CD4-positive, alpha-beta T cell (primary cell): ENCODE data around the gene ZNF423. TPM values are rescaled to one million over a fixed set of nuclear protein-coding genes. Genes with fewer than 3 reads are reported as not detected.

Source experiments
- ATAC-seq: fragments of 200-7000 bp; cut with Tn5 transposase; one replicate; pipeline ENCODE4 v1.10.0; 2022; ENCODE audit warnings: mild to moderate bottlenecking; ENCODE audit not compliant: poor library complexity
- CTCF ChIA-PET: fragments of 350-600 bp; sonication (Branson Sonifier 250); formaldehyde crosslinking; loops from one replicate; lab custom pipeline; 2021; ENCODE audit warnings: antibody characterized with exemption, inconsistent platforms; lab: Charles Lee
- POLR2A ChIA-PET: fragments of 350-600 bp; sonication (Branson Sonifier 250); formaldehyde crosslinking; loops from one replicate; lab custom pipeline; 2021; ENCODE audit warnings: antibody characterized with exemption, inconsistent platforms; lab: Charles Lee
- DNase-seq, 14 experiments: peaks; one replicate each; pipeline ENCODE4 v3.0.0-alpha.2; 2013 to 2020; ENCODE audit warnings: mixed read lengths in 2 of 14
- H3K27ac ChIP-seq, 2 donors: one replicate each; pipeline versions ENCODE4 v1.5.1 to v1.7.0; 2013; ENCODE audit warnings: low read length in 2 of 2, low read depth in 1 of 2, mild to moderate bottlenecking in 1 of 2
- H3K27me3 ChIP-seq, 2 experiments: 1 replicate in 1 of 2; 2 replicates in 1 of 2; pipeline versions ENCODE4 v1.6.1 to v1.7.0; 2013; ENCODE audit warnings: low read length in 2 of 2, control low read depth in 1 of 2, mild to moderate bottlenecking in 1 of 2, moderate library complexity in 1 of 2; ENCODE audit not compliant: insufficient read depth in 2 of 2, control insufficient read depth in 1 of 2
- H3K36me3 ChIP-seq: one replicate; pipeline ENCODE4 v1.6.1; 2013; ENCODE audit warnings: low read length, control low read depth; ENCODE audit not compliant: insufficient read depth
- H3K4me1 ChIP-seq: one replicate; pipeline ENCODE4 v1.6.1; 2013; ENCODE audit warnings: low read length, control low read depth; ENCODE audit not compliant: insufficient read depth
- H3K4me3 ChIP-seq: one replicate; pipeline ENCODE4 v1.5.1; 2013; ENCODE audit warnings: mild to moderate bottlenecking, low read length, moderate library complexity
- H3K9me3 ChIP-seq, 2 experiments: 1 replicate in 1 of 2; 2 replicates in 1 of 2; pipeline versions ENCODE4 v1.6.1 to v1.7.0; 2013; ENCODE audit warnings: low read length in 2 of 2, mild to moderate bottlenecking in 2 of 2, control low read depth in 1 of 2, moderate library complexity in 1 of 2; ENCODE audit not compliant: control insufficient read depth in 1 of 2, insufficient read depth in 1 of 2
- H3K27ac Mint-ChIP-seq: one replicate; pipeline ENCODE4 v1.8.0; 2020; ENCODE audit warnings: mixed read lengths
- H3K27me3 Mint-ChIP-seq: one replicate; pipeline ENCODE4 v1.8.0; 2021; ENCODE audit warnings: mixed read lengths
- H3K36me3 Mint-ChIP-seq: one replicate; pipeline ENCODE4 v1.8.0; 2021; ENCODE audit warnings: low read depth, mixed read lengths
- H3K4me1 Mint-ChIP-seq: one replicate; pipeline ENCODE4 v1.8.0; 2021; ENCODE audit warnings: low read depth, mixed read lengths
- H3K4me3 Mint-ChIP-seq: one replicate; pipeline ENCODE4 v1.8.0; 2020; ENCODE audit warnings: mild to moderate bottlenecking, mixed read lengths
- H3K9me3 Mint-ChIP-seq: one replicate; pipeline ENCODE4 v1.8.0; 2020; ENCODE audit warnings: mixed read lengths
- CTCF ChIP-seq: fragments of 200-600 bp; IDR thresholded peaks from one replicate; pipeline ENCODE4 v1.8.0; 2022; ENCODE audit warnings: antibody characterized with exemption, mild to moderate bottlenecking
- intact Hi-C, 2 experiments: fragments of 100-400 bp; cut with DNase I in 1 of 2; cut with micrococcal nuclease in 1 of 2; formaldehyde crosslinking; loops; one replicate each; pipeline versions ENCODE4 v1.15.1 to v1.9.0; 2023 to 2025; cut with DNase I, micrococcal nuclease
- total RNA-seq, 174 experiments: library from RNA in 2 of 174; stranded (reverse) in 2 of 174; gene quantifications; one replicate each; pipeline ENCODE4 v1.2.3 and lab custom pipeline; 2021 to 2026

Gene ZNF423
- total RNA-seq, 2 experiments from 2014 or later, result not detected

- Histone ChIP-seq H3K4me1 (peaks cover 12% of the 10 kb centered on the region), H3K4me3 (no peak overlapping the region), H3K9me3 (peaks cover 0 to 7% of the 10 kb centered on the region in 2 experiments), H3K27ac (no peak overlapping the region), H3K36me3 (no peaks in the 10 kb centered on the region), H3K27me3 (peaks cover 29 to 42% of the 10 kb centered on the region in 2 experiments)
- Mint-ChIP-seq H3K4me3 (no peak overlapping the region), H3K27me3 (peaks cover 68% of the 10 kb centered on the region), H3K9me3 (no peaks in the 10 kb centered on the region), H3K4me1 (no peaks in the 10 kb centered on the region), H3K27ac (no peak overlapping the region), H3K36me3 (no peaks in the 10 kb centered on the region)
- POLR2A ChIA-PET, result no interaction called here
- intact Hi-C loops, result loop anchor here in 1 of 2 experiments (10.0 kb wide), 4 partner anchors 213 to 1607 kb away; partner anchors contain the start of genes ABCC11, HEATR3 and LONP2
- DNase-seq (no peak), ATAC-seq (no peak)
- TF ChIP-seq CTCF, result no peak
- CTCF ChIA-PET, result no interaction called here
Measured at GRCh38 chr16:49851468-49851787, 4.5 kb downstream of the ZNF423 start.

- Histone ChIP-seq H3K27me3 (peaks cover 26 to 39% of the 10 kb centered on the region in 2 experiments), H3K4me3 (no peak overlapping the region), H3K36me3 (no peaks in the 10 kb centered on the region), H3K9me3 (peaks cover 0 to 7% of the 10 kb centered on the region in 2 experiments), H3K4me1 (peaks cover 8% of the 10 kb centered on the region), H3K27ac (no peak overlapping the region)
- POLR2A ChIA-PET, result no interaction called here
- Mint-ChIP-seq H3K36me3 (no peaks in the 10 kb centered on the region), H3K27me3 (peaks cover 72% of the 10 kb centered on the region), H3K27ac (no peak overlapping the region), H3K4me1 (no peaks in the 10 kb centered on the region), H3K4me3 (no peak overlapping the region), H3K9me3 (no peaks in the 10 kb centered on the region)
- intact Hi-C loops, result loop anchor here in 1 of 2 experiments (10.0 kb wide), 4 partner anchors 214 to 1606 kb away; partner anchors contain the start of genes ABCC11, HEATR3 and LONP2
- ATAC-seq (no peak), DNase-seq (no peak)
- TF ChIP-seq CTCF, result no peak
- CTCF ChIA-PET, result no interaction called here
Measured at GRCh38 chr16:49850558-49851467, 5.1 kb downstream of the ZNF423 start.

GRCh38 chr16:49849754-49850108 lies 6.2 kb downstream of the ZNF423 start:
- H3K27ac ChIP-seq, result no peak overlapping the region
- H3K9me3 Mint-ChIP-seq, result no peaks in the 10 kb centered on the region
- ATAC-seq (no peak), DNase-seq (no peak)
- no peaks in the 10 kb centered on the region for H3K4me1 Mint-ChIP-seq
- H3K9me3 ChIP-seq, result peaks cover 0 to 7% of the 10 kb centered on the region in 2 experiments
- ChIA-PET POLR2A (no interaction called here), CTCF (no interaction called here)
- no peaks in the 10 kb centered on the region for H3K36me3 ChIP-seq
- H3K4me3 ChIP-seq, result no peak overlapping the region
- H3K36me3 Mint-ChIP-seq, result no peaks in the 10 kb centered on the region
- intact Hi-C loops, result loop anchor here in 1 of 2 experiments (10.0 kb wide), 4 partner anchors 215 to 1605 kb away; partner anchors contain the start of genes ABCC11, HEATR3 and LONP2
- H3K4me3 Mint-ChIP-seq, result no peak overlapping the region
- H3K27me3 ChIP-seq, result peaks cover 26 to 38% of the 10 kb centered on the region in 2 experiments
- no peak for TF ChIP-seq CTCF
- no peak overlapping the region for H3K27ac Mint-ChIP-seq
- peaks cover 73% of the 10 kb centered on the region for H3K27me3 Mint-ChIP-seq
- H3K4me1 ChIP-seq, result peaks cover 6% of the 10 kb centered on the region
